GM13976 (cell line): ENCODE data around the gene FGFR2.

Experiments
- DNase-seq: peaks from one replicate; pipeline ENCODE4 v3.0.0; 2012; ENCODE audit warnings: low spot score
- in situ Hi-C: fragments of 300-500 bp; cut with MboI; formaldehyde crosslinking; loops from one replicate; pipeline ENCODE4 v1.12.0; 2022; ENCODE audit warnings: low sequenced_read_pairs, mixed read lengths, inconsistent platforms; ENCODE audit not compliant: unreplicated experiment
- TF ChIP-seq, protein P1 (sequence below): IDR thresholded peaks from 2 replicates; pipeline ENCODE4 v1.5.1; 2012; ENCODE audit warnings: borderline replicate concordance, mild to moderate bottlenecking; ENCODE audit not compliant: insufficient read depth; ENCODE audit errors: extremely low read depth, missing control alignments, control extremely low read depth

FGFR2 gene

DNA sequence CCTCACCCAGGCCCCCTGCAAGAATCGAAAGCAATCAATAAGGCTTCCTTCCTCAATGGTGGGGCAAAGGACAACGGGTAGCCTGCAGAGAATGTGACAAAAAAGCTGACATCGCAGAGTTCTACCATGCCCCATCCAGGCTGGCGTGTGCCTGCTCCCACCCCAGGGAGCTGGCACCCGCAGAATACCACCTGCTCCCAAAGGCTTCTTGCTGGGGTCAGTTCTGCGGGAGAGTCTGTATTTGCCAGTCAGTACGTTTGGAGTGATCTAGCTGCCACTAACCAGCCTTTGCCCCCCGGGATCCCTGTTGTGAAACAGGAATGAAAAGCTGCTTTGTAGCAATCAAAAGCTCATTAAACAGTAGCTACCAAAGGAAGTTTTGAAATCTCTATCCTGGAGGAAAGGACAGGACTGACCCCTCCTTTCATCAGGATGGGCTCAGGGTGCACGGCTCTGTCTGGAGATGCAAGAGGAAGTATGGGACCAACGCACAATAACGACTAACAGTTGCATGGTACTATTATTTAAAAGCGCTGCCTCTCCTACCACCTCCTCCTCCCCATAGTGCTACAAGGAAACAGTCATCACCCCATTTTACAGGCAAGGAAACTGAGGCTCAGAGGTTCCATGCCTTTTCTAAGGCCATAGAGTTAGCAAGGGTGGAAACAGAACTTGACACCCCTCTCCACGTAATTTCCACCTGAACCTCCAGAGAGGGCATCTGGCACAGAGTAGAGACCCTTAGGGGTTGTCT is 67.0 kb downstream of the FGFR2 start:
- DNase-seq = no peak
- in situ Hi-C loops = no loop called here
- TF ChIP-seq, protein P1, sequence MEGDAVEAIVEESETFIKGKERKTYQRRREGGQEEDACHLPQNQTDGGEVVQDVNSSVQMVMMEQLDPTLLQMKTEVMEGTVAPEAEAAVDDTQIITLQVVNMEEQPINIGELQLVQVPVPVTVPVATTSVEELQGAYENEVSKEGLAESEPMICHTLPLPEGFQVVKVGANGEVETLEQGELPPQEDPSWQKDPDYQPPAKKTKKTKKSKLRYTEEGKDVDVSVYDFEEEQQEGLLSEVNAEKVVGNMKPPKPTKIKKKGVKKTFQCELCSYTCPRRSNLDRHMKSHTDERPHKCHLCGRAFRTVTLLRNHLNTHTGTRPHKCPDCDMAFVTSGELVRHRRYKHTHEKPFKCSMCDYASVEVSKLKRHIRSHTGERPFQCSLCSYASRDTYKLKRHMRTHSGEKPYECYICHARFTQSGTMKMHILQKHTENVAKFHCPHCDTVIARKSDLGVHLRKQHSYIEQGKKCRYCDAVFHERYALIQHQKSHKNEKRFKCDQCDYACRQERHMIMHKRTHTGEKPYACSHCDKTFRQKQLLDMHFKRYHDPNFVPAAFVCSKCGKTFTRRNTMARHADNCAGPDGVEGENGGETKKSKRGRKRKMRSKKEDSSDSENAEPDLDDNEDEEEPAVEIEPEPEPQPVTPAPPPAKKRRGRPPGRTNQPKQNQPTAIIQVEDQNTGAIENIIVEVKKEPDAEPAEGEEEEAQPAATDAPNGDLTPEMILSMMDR = no peak

DNA sequence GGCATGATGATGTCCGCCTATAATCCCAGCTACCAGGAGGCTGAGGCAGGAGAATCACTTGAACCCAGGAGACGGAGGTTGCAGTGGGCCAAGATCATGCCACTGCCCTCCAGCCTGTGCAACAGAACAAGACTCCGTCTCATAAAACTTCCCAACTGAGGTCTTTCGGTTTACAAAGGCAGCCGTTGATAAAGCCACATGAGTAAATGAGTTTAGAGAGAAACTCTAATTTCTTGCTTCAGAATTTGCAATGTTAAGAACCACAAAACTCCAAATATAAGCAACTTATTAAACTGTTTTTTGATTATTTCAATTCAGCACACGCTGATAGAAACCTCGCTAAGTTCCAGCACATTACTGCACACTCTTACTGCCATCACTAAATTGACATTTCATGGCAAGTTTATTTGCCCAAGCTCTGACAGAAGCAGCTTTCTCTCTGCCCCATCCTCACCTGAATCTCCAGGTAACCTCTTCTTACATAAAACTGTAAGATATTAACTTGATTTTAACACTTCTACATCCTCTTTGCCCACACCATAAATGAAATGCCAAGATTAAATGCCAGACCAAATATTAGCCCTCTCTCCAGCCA is 67.7 kb downstream of the FGFR2 start:
- in situ Hi-C loops = no loop called here

DNA sequence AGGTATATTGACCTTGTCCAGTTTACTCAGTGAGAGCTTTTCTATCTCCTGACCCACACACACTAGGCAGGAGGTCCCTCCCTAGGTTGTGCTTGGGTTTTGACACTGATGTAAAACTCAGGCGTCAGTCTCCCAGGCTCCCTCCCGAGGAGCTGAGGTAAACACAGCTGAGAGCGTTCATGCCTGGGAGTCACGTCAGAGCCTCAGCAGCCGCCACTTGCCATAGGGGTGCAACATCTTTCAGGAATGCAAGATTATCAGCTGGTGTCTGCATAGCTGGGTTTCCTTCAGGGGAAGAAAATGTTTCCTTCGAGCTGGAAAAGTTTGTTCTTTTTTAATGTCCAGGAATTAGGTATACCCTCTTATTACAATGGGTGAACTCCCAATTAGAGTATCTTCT is 70.6 kb downstream of the FGFR2 start:
- TF ChIP-seq, protein P1 = no peak
- DNase-seq = no peak
- in situ Hi-C loops = no loop called here

More for the DNA sequence above, 67.7 kb downstream of the FGFR2 start:
- no peak for DNase-seq
- TF ChIP-seq, protein P1 = no peak

DNA sequence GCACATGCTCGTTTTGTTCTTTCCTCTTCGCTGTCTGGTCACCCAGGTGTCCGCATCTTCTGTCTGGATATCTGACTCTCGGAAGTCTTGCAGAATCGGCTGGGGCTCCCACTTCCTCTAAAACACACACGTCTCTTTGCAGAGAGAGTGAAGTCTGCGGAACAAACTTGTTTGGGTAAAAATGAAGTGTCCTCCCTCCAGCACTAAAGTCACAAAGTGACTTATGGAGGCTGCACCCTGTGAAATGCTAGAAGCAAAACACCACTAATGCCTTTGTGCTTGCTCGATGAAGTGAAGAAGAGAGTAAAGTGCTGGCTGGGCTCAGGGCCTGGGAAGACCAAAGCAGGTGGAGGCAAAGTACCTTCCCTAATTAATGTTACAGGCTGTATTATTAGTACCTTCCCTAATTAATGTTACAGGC is 71.4 kb downstream of the FGFR2 start:
- in situ Hi-C loops = no loop called here
- TF ChIP-seq, protein P1 = no peak
- DNase-seq = no peak

DNA sequence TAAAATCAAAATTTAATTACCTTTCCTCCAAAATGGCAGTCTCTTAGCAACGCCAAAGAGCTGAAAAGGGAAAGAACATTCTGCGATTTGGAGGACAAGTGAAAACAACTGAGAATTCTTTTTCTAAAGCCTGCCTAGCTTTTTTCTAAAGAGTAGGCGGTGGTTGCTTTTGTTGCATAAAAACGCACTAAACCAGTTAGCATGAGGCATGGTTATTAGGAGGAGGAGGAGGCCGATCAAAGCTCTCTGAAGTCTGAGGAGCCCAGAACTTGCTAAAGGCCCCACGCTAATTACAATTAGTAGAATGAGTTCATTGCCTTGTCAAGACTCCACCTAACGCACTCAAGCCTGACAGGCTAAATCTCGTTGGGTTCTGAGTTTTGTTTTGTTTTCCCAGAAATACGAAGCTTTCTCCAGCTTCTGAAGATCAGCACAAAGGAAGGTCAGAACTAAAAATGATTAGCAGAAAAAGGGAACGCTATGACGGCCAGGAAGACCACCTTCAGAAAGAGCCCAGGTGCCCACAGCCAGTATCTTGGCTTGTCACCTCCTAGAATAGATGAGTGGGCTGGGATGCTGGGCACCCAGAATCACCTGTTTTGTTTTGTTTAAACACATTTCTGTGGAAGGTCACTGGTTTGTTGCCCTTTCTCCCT is 72.0 kb downstream of the FGFR2 start:
- no peak for DNase-seq
- in situ Hi-C loops = no loop called here

More for the DNA sequence above, 72.0 kb downstream of the FGFR2 start:
- TF ChIP-seq, protein P1 = no peak
